VCaP (cell line): Measurements from ENCODE around the gene CD63.

Experiments
- H3K27ac ChIP-seq: fragments of 450-650 bp; 2 replicates; pipeline ENCODE4 v1.5.1; 2017
- TF ChIP-seq, protein P1 (sequence below): fragments of 450-650 bp; conservative IDR thresholded peaks from 2 replicates; pipeline ENCODE4 v1.5.1; 2017; ENCODE audit warnings: mild to moderate bottlenecking, moderate library complexity

CD63 gene

DNA sequence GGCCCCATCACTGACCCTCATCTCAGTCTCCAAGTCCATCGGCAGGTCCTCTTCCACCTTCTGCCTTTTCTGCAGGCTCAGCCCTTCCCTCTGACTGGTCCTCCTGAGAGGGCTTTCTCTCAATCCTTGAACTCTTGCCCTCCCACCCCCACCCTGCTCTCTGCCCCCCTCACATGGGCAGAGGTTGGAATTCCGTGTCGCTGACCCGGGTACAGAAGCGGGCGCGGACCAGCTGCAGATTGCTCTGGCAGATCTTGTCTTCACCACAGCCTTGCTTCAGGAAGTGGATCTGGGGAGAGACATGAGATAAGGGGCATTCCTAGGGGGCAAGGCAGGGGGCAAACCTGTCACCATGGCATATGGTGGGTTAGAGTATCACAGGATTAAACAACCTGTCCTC, 33.5 kb downstream of the CD63 start:
- no peak overlapping the region for H3K27ac ChIP-seq
- TF ChIP-seq, protein P1, sequence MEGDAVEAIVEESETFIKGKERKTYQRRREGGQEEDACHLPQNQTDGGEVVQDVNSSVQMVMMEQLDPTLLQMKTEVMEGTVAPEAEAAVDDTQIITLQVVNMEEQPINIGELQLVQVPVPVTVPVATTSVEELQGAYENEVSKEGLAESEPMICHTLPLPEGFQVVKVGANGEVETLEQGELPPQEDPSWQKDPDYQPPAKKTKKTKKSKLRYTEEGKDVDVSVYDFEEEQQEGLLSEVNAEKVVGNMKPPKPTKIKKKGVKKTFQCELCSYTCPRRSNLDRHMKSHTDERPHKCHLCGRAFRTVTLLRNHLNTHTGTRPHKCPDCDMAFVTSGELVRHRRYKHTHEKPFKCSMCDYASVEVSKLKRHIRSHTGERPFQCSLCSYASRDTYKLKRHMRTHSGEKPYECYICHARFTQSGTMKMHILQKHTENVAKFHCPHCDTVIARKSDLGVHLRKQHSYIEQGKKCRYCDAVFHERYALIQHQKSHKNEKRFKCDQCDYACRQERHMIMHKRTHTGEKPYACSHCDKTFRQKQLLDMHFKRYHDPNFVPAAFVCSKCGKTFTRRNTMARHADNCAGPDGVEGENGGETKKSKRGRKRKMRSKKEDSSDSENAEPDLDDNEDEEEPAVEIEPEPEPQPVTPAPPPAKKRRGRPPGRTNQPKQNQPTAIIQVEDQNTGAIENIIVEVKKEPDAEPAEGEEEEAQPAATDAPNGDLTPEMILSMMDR: no peak

DNA sequence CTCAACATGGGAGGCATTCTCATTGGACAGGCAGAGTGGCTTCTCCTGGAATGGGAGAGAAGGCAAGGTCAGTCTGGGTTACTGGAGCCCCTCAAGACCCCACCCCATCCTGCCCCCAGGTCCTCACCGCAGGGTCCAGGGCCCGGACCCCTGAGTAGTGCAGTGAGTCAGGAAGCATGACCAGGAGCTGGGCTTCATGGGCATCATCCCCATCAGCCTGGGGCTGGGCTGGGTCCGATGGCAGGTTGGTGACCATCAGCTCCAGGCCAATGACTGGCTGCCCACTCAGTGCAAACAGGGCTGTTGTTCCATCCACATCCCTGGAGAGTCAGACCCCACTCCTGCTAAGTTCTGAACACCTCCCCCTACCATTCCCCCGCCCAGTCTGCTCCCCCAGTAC, 34.2 kb downstream of the CD63 start:
- TF ChIP-seq, protein P1: no peak
- H3K27ac ChIP-seq: no peak overlapping the region

DNA sequence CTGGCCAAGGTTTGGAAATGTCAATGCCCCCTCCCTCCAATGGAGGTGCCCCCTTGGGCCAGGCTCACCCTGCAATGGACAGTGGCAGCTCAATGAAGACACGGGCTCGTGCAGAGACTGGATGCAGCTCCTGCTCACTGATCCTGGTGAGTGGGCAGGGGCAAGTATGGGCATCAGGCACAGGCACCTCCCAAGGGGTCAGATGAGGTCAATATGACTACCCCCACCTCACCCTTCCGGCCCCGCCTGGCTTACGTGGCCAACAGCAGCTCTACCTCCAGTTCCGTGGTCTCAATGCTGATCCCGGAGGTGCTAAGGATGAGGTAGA, 34.7 kb downstream of the CD63 start:
- no peak overlapping the region for H3K27ac ChIP-seq
- TF ChIP-seq, protein P1: no peak

DNA sequence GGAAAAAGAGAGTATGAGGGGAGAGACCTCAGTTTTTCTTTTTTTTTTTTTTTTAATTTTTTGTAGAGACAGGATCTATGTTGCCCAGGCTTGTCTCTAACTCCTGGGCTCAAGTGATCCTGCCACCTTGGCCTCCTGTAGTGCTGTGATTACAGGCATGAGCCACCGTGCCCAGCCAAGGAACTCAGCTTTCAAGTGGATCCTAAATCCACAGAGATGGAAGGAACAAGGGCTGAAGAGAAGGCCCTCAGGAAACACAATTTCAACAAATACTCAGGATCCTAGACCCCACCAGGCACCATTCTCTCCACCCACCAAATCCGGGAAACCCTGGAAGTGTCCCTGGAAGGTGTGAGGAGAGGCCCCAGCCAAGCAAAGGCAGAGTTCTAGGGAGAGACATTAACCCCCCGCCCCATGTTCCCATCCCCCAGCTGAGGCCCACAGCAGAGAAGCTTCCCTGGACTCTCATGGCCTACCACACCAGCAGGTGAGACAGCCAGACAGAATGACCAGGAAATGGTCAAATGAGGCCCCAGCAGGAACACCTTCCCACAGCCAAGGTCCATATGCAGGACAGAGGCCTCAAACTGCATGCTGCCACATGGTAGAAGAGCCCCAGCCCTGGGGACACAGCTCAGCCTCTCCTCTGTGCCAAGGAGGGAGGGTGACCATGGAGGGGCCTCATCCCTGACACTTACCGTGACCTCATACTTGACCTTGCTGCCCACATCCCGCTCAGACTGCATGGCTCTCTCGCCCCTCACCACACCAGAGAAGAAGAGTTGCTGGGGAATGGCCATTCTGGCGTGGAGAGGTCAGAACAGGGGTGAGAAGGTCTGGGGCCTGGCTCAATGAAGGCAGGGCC, 35.3 kb downstream of the CD63 start:
- no peak overlapping the region for H3K27ac ChIP-seq
- TF ChIP-seq, protein P1: no peak

DNA sequence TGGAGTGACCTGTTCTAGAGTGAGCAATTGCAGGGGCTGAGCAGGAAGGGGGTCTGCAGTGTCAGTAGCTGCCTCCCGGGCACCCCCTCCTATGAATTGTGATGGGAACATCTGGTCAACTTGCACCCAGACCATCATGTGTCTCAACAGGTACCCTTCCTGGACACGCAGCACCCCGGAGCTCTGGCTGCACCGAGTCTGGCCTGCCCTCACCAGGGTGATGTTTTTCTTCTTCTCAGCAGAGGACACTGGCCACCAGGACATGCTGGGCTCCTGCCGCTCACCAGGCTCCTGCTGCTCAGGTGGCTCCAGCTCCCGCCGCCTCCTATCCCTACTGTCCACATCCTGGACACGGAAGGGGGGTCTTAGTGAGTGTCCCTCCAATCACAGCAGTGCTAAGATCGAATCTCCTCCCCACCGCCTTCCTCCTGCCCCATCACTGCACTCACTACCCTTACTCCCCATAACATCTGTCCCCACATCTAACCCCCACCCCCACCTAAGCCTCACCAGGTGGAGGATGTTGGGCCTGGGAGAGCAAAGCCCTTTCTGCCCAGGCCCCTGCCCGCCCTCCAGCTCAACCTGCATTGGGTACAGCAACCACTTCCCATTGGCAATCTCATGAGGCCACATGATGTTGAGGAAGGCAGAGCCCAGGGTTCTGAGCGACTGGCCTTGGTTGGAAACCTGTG, 36.0 kb downstream of the CD63 start:
- no peak overlapping the region for H3K27ac ChIP-seq
- TF ChIP-seq, protein P1: no peak

DNA sequence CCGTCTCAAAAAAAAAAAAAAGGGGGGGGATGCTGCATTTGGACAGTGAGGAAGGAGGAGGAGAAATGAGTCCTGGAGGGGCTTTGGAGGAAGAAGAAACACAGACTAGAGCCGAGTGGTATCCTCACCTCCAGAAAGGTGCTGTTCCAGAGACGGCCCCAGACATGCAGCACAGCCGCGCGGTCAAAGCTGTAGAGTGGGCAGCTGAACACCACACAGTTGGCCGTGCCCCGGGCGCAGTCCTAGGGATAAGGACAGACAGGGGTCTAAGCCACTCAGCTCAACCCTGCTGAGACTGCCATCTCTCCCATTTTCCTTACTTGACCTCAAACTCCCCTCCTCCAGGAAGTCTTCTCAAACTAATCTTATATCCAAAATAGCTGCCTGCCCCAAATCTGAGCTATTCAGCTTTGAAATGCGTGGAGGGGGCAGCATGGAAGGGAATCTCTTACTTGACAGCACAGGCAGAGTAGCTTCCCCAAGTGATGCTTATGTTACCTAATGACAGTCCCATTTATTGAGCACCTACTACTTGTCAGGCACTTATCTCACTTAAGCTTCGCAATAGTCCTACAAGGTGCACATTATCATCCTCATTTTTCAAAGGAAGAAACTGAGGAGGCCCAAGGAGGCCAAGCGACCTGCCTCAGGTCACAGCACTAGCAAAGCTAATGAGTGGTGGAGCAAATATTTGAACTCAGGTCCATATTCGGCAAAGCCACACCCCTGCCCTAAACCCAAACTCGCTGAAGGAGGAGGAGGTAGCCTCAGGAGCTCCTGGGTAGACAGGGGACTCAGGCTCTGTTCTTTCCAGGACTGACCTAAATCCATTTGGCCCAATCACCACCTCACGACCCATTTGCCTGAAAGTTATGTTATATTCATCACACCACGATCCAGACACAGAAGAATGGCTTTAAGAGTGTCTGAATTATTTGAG, 39.8 kb downstream of the CD63 start:
- H3K27ac ChIP-seq: no peak overlapping the region
- TF ChIP-seq, protein P1: no peak

DNA sequence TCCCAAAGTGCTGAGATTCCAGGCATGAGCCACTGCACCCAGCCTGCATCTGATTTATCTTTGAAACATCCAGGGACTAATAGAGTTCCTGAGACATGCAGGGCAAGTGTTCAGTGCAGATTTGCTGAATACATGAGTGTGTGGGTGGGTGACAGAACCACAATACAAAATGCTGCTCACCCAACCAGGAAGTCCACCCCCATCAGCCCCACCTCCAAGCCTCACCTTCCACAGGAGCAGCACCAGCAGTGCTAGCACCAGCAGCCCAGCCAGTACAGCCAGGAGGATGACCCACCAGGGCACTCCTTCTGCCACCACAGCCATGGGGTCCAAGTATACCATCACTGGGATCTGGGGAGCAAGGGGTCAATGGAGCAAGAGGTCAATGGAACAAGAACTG, 41.1 kb downstream of the CD63 start:
- H3K27ac ChIP-seq: no peak overlapping the region
- TF ChIP-seq, protein P1: no peak
